Measurements from ENCODE around the gene MAFG.

DNA sequence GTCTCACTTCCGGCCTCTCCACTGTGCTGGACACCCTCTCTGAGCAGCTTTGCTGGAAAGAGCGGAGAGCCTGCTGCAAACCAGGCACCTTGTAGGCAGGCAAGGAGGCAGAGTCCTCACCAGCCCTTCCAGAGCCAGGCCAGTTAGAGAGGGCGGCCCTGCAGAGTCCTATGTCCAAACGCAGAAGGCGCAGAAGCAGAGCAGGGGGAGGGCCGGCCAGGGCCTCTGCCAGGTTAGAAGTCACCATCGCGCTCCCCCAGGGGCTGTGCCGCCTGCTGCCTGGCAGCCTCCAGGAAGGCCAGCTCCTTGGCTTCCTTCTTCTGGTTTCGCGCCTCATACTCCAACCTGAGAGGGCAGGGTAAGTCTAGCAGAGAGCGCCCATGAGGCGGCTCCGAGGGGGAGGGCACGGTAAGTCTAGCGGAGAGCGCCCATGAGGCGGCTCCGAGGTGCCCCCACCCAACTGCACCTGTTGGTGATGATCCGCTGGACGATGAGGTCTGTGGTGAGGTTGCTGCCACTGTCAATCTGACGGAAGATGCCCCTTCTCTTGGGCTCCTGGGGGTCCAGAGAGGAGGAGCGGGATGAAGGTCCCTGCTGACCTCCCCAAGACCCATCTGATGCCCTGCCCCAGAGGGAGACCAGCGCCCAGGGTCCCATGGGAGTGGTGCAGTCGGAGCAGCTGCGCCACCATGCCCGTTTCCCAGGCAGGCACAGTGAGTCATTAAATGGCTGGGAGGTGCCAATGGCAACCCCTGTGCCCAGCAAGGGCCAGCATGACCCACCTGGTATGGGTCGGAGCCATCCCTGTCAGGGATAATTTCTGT lies 22.7 kb downstream of the MAFG start:
- TF ChIP-seq, protein P1, sequence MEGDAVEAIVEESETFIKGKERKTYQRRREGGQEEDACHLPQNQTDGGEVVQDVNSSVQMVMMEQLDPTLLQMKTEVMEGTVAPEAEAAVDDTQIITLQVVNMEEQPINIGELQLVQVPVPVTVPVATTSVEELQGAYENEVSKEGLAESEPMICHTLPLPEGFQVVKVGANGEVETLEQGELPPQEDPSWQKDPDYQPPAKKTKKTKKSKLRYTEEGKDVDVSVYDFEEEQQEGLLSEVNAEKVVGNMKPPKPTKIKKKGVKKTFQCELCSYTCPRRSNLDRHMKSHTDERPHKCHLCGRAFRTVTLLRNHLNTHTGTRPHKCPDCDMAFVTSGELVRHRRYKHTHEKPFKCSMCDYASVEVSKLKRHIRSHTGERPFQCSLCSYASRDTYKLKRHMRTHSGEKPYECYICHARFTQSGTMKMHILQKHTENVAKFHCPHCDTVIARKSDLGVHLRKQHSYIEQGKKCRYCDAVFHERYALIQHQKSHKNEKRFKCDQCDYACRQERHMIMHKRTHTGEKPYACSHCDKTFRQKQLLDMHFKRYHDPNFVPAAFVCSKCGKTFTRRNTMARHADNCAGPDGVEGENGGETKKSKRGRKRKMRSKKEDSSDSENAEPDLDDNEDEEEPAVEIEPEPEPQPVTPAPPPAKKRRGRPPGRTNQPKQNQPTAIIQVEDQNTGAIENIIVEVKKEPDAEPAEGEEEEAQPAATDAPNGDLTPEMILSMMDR (IDR thresholded peaks at IDR 0.05; ENCODE audit: poor library complexity) = no peak
- no peak for TF ChIP-seq EZH2 (IDR thresholded peaks at IDR 0.05; ENCODE audit: borderline replicate concordance)

Measured in hepatocyte (in vitro differentiated cells).